ENCODE results near the gene POLRMT. TPM values are rescaled to one million over a fixed set of nuclear protein-coding genes. Genes with fewer than 3 reads are reported as not detected.

The POLRMT gene
- polyA plus RNA-seq, 1 donor (not counting 4 experiments of a cell fraction or from before 2014, with no cell fraction given), result 33.3 TPM

DNA sequence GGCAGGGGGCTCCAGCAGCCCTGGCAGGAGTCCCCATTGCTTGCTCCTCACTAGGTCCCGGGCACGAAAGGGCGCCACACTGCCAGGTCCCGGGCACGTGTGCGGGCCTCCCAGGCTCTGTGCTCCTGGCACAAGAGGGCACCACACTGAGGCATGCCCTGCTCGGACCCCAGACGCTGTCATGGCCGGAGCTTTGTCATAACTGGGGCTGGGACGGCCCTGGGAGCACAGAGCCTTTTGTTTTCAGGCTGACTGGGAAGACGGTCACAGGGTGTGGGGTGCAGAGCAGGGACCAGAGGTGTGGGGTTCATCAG lies 53.5 kb downstream of the POLRMT start:
- no peak overlapping the region for H3K9ac ChIP-seq (ENCODE audit: control insufficient read depth, extremely low read depth, insufficient read depth, low read length)
- H3K27me3 ChIP-seq (ENCODE audit: control insufficient read depth, extremely low read depth, insufficient read depth, low read length), result no peaks in the 10 kb centered on the region
- no peak for FAIRE-seq
- dilution Hi-C loops (cut with MboI; ENCODE audit: extremely low pct_ligation_motif_present, low sequenced_read_pairs), result no loop called here
- peaks cover 27 to 31% of the 10 kb centered on the region in 2 experiments for H3K36me3 ChIP-seq (ENCODE audit: control insufficient read depth in 2 of 2, extremely low read depth in 1 of 2, insufficient read depth in 2 of 2, low read length in 2 of 2)
- H3K4me3 ChIP-seq (ENCODE audit: control insufficient read depth in 2 of 3, extremely low read depth in 1 of 3, insufficient read depth in 2 of 3, low read depth in 1 of 3, low read length in 3 of 3), result no peak overlapping the region
- H3K79me2 ChIP-seq (ENCODE audit: control insufficient read depth, insufficient read depth, low read length), result peaks cover 67% of the 10 kb centered on the region
- H3K4me2 ChIP-seq (ENCODE audit: control insufficient read depth, extremely low read depth, insufficient read depth, low read depth, low read length), result no peak overlapping the region
- H3K9me1 ChIP-seq (ENCODE audit: control insufficient read depth, extremely low read depth, insufficient read depth, low read length), result no peaks in the 10 kb centered on the region
- H2AFZ ChIP-seq (ENCODE audit: control insufficient read depth, low read length), result no peak overlapping the region
- no peak overlapping the region for H3K27ac ChIP-seq (ENCODE audit: control insufficient read depth, insufficient read depth, low read length)
- no peak for DNase-seq (ENCODE audit: low read depth, low spot score)
- H3K9me3 ChIP-seq (ENCODE audit: control insufficient read depth, low read depth, low read length), result no peaks in the 10 kb centered on the region
- H3K4me1 ChIP-seq (ENCODE audit: control insufficient read depth, extremely low read depth, insufficient read depth, low read length), result peaks cover 22% of the 10 kb centered on the region
- peaks cover 59% of the 10 kb centered on the region for H4K20me1 ChIP-seq (ENCODE audit: control insufficient read depth, extremely low read depth, insufficient read depth, low read length)
- TF ChIP-seq EZH2 (IDR thresholded peaks at IDR 0.05; ENCODE audit: low read length), result no peak
- TF ChIP-seq, protein P1, sequence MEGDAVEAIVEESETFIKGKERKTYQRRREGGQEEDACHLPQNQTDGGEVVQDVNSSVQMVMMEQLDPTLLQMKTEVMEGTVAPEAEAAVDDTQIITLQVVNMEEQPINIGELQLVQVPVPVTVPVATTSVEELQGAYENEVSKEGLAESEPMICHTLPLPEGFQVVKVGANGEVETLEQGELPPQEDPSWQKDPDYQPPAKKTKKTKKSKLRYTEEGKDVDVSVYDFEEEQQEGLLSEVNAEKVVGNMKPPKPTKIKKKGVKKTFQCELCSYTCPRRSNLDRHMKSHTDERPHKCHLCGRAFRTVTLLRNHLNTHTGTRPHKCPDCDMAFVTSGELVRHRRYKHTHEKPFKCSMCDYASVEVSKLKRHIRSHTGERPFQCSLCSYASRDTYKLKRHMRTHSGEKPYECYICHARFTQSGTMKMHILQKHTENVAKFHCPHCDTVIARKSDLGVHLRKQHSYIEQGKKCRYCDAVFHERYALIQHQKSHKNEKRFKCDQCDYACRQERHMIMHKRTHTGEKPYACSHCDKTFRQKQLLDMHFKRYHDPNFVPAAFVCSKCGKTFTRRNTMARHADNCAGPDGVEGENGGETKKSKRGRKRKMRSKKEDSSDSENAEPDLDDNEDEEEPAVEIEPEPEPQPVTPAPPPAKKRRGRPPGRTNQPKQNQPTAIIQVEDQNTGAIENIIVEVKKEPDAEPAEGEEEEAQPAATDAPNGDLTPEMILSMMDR (optimal IDR thresholded peaks at IDR 0.05 in 1 of 3, IDR thresholded peaks at IDR 0.05 in 1 of 3, conservative IDR thresholded peaks at IDR 0.05 in 1 of 3; ENCODE audit: extremely low read depth in 1 of 3, insufficient read depth in 2 of 3, low read length in 3 of 3), result no peak

DNA sequence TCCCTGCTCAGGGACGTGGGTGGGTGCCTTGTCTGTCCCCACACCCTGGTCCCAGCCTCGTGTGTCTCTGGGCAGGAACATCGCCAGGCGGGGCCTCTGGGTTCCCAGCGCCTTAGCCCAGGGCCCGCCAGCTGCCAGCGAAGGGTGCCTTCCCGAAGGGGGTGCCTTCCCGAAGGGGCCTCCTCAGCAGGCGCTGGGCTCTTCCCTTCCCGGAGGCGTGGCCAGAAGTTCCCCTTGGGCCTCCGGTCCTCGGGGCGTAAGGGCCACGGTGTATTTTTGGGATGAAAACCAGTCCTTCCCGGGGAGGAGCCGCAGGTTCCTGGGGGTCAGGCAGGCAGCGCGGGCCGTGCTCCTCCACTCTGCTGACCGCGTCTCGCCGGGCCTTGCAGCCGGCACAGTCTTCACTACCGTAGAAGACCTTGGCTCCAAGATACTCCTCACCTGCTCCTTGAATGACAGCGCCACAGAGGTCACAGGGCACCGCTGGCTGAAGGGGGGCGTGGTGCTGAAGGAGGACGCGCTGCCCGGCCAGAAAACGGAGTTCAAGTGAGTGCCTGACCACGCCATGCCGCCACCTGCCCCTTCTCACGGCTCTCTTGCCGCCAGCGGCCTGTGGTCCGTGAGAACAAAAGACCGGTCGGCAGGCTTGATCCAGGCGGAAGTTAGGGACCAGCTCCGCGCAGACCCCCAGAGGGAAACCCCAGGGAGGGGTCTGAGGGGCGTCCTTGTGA lies 54.1 kb downstream of the POLRMT start:
- no peak overlapping the region for H2AFZ ChIP-seq (ENCODE audit: control insufficient read depth, low read length)
- no peaks in the 10 kb centered on the region for H3K9me1 ChIP-seq (ENCODE audit: control insufficient read depth, extremely low read depth, insufficient read depth, low read length)
- H3K36me3 ChIP-seq (ENCODE audit: control insufficient read depth in 2 of 2, extremely low read depth in 1 of 2, insufficient read depth in 2 of 2, low read length in 2 of 2), result peaks cover 27 to 31% of the 10 kb centered on the region in 2 experiments
- TF ChIP-seq, protein P1 (optimal IDR thresholded peaks at IDR 0.05 in 1 of 3, IDR thresholded peaks at IDR 0.05 in 1 of 3, conservative IDR thresholded peaks at IDR 0.05 in 1 of 3; ENCODE audit: extremely low read depth in 1 of 3, insufficient read depth in 2 of 3, low read length in 3 of 3), result no peak
- no peak for TF ChIP-seq EZH2 (IDR thresholded peaks at IDR 0.05; ENCODE audit: low read length)
- no peaks in the 10 kb centered on the region for H3K9me3 ChIP-seq (ENCODE audit: control insufficient read depth, low read depth, low read length)
- no peak overlapping the region for H3K27ac ChIP-seq (ENCODE audit: control insufficient read depth, insufficient read depth, low read length)
- no peak for DNase-seq (ENCODE audit: low read depth, low spot score)
- H3K4me1 ChIP-seq (ENCODE audit: control insufficient read depth, extremely low read depth, insufficient read depth, low read length), result peaks cover 27% of the 10 kb centered on the region
- no peak overlapping the region for H3K4me3 ChIP-seq (ENCODE audit: control insufficient read depth in 2 of 3, extremely low read depth in 1 of 3, insufficient read depth in 2 of 3, low read depth in 1 of 3, low read length in 3 of 3)
- no peak overlapping the region for H3K4me2 ChIP-seq (ENCODE audit: control insufficient read depth, extremely low read depth, insufficient read depth, low read depth, low read length)
- no peaks in the 10 kb centered on the region for H3K27me3 ChIP-seq (ENCODE audit: control insufficient read depth, extremely low read depth, insufficient read depth, low read length)
- peaks cover 72% of the 10 kb centered on the region for H3K79me2 ChIP-seq (ENCODE audit: control insufficient read depth, insufficient read depth, low read length)
- peaks cover 57% of the 10 kb centered on the region for H4K20me1 ChIP-seq (ENCODE audit: control insufficient read depth, extremely low read depth, insufficient read depth, low read length)
- no peak overlapping the region for H3K9ac ChIP-seq (ENCODE audit: control insufficient read depth, extremely low read depth, insufficient read depth, low read length)
- FAIRE-seq, result no peak
- dilution Hi-C loops (cut with MboI; ENCODE audit: extremely low pct_ligation_motif_present, low sequenced_read_pairs), result no loop called here
